Psoas muscle (tissue), 8 donors: ENCODE results near the gene HGD. TPM values are rescaled to one million over a fixed set of nuclear protein-coding genes. Genes with fewer than 3 reads are reported as not detected.
"Not testable (repeated sequence)": the region's sequence is repeated elsewhere in the genome, so short reads cannot be mapped to it uniquely, and the experiment has no call there.

Experiments used
- ATAC-seq, 4 donors: fragments of 200-7000 bp; cut with Tn5 transposase; one replicate each; pipeline ENCODE4 v1.9.1; 2020; ENCODE audit warnings: moderate library complexity in 3 of 4, mild to moderate bottlenecking in 2 of 4
- DNase-seq, 2 donors: peaks; one replicate each; pipeline ENCODE4 v3.0.0-alpha.2; 2020
- H3K27ac ChIP-seq: fragments of 200-600 bp; one replicate; pipeline ENCODE4 v1.8.0; 2022
- H3K27me3 ChIP-seq, 3 donors: fragments of 200-600 bp in 1 of 3; one replicate each; pipeline versions ENCODE4 v1.6.1 to v1.8.0; 2013 to 2022; ENCODE audit warnings: low read length in 2 of 3, mild to moderate bottlenecking in 2 of 3, moderate library complexity in 1 of 3; ENCODE audit not compliant: insufficient read depth in 3 of 3
- H3K36me3 ChIP-seq, 2 donors: fragments of 200-600 bp in 1 of 2; one replicate each; pipeline versions ENCODE4 v1.6.1 to v1.8.0; 2013 to 2022; ENCODE audit warnings: low read depth in 1 of 2, mild to moderate bottlenecking in 1 of 2, moderate library complexity in 1 of 2; ENCODE audit not compliant: insufficient read depth in 1 of 2
- H3K4me1 ChIP-seq: fragments of 200-600 bp; one replicate; pipeline ENCODE4 v1.8.0; 2022
- H3K4me3 ChIP-seq: fragments of 200-600 bp; one replicate; pipeline ENCODE4 v1.8.0; 2022; ENCODE audit warnings: mild to moderate bottlenecking
- H3K9me3 ChIP-seq: fragments of 200-600 bp; one replicate; pipeline ENCODE4 v1.8.0; 2022
- WGBS, 3 donors: extraction: QIAGEN DNeasy Blood & Tissue Kit; methylation state at CpG; one replicate each; pipeline versions ENCODE4 v1.1.6 to v1.1.7; 2013; 5-methylcytosine and 5-hydroxymethylcytosine counted together
- intact Hi-C, 2 donors: fragments of 100-400 bp; cut with DNase I; formaldehyde crosslinking; loops; one replicate each; pipeline versions ENCODE4 v1.11.0 to v1.14.2; 2022
- polyA plus RNA-seq, 3 donors: library from polyadenylated mRNA; stranded (reverse); fragments of 200-250 nt; gene quantifications; one replicate each; pipeline ENCODE4 v1.2.3, GENCODE V29; 2013
- total RNA-seq, 4 donors: library from RNA; stranded (reverse); fragmentation: NEBNext Ultra II Directional in 2 of 4; extraction: Animal tissue kit (Norgen Biotek cat#: 25700) in 2 of 4; gene quantifications; one replicate each; pipeline versions ENCODE4 v1.2.1 to v1.2.4, GENCODE V29; 2021 to 2023
- TF ChIP-seq, protein P1 (sequence below): fragments of 200-600 bp; IDR thresholded peaks from one replicate; pipeline ENCODE4 v1.8.0; 2022; ENCODE audit warnings: antibody characterized with exemption
- donor health status: healthy with polysubstance abuse.
- donor health status: DM: no; HTN: no; CAD: no; lungs with moderate emphysema.
- donor health status: Bipolar disorder and iron deficiency.
- donor health status: healthy.
- donor health status: DM: yes; HTN: yes; CAD: no.
- donor health status: DM: no; HTN: no; CAD: no.
- donor health status: DM: no; HTN: no; CAD: no.
- donor health status: DM: yes; HTN: yes; CAD: no.

The HGD gene
- total and polyA plus RNA-seq, 7 donors = 0.09 to 0.46 (median 0.40) TPM; not detected in 2

DNA sequence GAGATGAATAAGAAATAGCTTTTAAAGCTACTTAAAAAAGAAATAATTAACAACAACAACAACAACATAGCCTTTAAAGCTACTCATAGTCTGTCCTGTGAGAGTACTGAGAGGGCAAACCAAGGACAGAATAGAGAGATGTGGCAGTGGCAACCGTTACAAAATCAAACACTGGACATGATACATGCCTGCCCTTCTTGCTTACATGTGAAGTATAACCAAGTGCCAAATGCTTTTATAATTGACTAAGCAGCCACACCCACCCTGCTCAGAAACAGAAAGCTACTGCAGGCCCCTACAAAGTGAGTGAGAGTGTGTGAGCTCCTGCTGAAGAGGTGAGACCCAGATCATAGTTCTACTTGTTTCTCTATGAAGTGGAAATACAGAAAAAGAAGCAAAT, 47.5 kb downstream of the HGD start:
- no peaks in the 10 kb centered on the region for H3K36me3 ChIP-seq
- no peaks in the 10 kb centered on the region for H3K4me1 ChIP-seq
- intact Hi-C loops = no loop called here
- H3K9me3 ChIP-seq = no peaks in the 10 kb centered on the region
- WGBS, 3 donors = 0 to 24% (median 19%) methylated on average over 1 of the region's 1 CpG
- no peaks in the 10 kb centered on the region for H3K27me3 ChIP-seq
- no peak overlapping the region for H3K27ac ChIP-seq
- DNase-seq = no peak
- no peak overlapping the region for H3K4me3 ChIP-seq
- no peak for ATAC-seq
- TF ChIP-seq, protein P1, sequence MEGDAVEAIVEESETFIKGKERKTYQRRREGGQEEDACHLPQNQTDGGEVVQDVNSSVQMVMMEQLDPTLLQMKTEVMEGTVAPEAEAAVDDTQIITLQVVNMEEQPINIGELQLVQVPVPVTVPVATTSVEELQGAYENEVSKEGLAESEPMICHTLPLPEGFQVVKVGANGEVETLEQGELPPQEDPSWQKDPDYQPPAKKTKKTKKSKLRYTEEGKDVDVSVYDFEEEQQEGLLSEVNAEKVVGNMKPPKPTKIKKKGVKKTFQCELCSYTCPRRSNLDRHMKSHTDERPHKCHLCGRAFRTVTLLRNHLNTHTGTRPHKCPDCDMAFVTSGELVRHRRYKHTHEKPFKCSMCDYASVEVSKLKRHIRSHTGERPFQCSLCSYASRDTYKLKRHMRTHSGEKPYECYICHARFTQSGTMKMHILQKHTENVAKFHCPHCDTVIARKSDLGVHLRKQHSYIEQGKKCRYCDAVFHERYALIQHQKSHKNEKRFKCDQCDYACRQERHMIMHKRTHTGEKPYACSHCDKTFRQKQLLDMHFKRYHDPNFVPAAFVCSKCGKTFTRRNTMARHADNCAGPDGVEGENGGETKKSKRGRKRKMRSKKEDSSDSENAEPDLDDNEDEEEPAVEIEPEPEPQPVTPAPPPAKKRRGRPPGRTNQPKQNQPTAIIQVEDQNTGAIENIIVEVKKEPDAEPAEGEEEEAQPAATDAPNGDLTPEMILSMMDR = no peak

DNA sequence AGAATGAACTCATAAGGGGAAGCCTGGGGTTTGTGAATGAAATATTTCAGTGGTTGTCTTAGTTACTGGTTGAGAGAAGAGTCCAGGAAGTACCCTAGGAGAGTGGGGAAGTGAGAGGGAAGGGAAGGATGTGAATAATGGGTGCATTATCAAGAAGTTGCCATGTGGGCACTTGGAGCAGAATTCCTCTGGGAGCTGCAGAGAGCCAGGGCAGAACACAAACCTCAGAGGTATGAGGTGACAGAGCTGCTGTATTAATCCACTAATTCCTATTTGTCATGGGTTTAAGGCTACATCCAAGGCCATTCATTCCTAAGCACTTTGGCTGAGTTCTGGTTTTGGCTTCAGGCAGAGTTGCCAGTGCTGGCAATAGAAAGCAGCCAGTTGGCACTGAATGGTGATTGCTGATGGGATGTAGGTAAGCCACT, 56.9 kb downstream of the HGD start:
- TF ChIP-seq, protein P1 = no peak
- intact Hi-C loops = no loop called here

DNA sequence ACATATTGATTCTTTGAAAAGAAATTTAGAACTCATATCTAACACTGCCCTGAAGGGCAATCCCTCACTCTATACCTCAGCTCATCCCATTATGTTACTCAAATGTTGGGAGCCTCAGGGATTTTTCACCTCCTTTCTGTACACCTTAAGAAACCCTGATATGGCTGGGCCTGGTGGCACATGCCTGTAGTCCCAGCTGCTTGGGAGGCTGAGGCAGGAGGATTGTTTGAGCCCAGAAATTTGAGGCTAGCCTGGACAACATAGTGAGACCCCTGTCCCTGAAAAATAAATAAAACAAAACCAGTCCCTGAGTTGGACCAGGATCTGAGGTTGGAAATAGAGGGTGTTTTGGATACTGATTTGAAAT, 58.3 kb downstream of the HGD start:
- TF ChIP-seq, protein P1 = no peak
- no peak overlapping the region for H3K4me3 ChIP-seq
- no peaks in the 10 kb centered on the region for H3K36me3 ChIP-seq
- no peaks in the 10 kb centered on the region for H3K9me3 ChIP-seq
- ATAC-seq = no peak
- H3K27me3 ChIP-seq = no peaks in the 10 kb centered on the region
- no peak overlapping the region for H3K27ac ChIP-seq
- no peaks in the 10 kb centered on the region for H3K4me1 ChIP-seq
- no peak for DNase-seq
- intact Hi-C loops = no loop called here

More for the DNA sequence above, 56.9 kb downstream of the HGD start:
- H3K9me3 ChIP-seq = no peaks in the 10 kb centered on the region
- no peak overlapping the region for H3K4me3 ChIP-seq
- no peaks in the 10 kb centered on the region for H3K4me1 ChIP-seq
- DNase-seq = no peak
- H3K36me3 ChIP-seq = no peaks in the 10 kb centered on the region
- ATAC-seq = no peak
- H3K27ac ChIP-seq = no peak overlapping the region
- no peaks in the 10 kb centered on the region for H3K27me3 ChIP-seq

DNA sequence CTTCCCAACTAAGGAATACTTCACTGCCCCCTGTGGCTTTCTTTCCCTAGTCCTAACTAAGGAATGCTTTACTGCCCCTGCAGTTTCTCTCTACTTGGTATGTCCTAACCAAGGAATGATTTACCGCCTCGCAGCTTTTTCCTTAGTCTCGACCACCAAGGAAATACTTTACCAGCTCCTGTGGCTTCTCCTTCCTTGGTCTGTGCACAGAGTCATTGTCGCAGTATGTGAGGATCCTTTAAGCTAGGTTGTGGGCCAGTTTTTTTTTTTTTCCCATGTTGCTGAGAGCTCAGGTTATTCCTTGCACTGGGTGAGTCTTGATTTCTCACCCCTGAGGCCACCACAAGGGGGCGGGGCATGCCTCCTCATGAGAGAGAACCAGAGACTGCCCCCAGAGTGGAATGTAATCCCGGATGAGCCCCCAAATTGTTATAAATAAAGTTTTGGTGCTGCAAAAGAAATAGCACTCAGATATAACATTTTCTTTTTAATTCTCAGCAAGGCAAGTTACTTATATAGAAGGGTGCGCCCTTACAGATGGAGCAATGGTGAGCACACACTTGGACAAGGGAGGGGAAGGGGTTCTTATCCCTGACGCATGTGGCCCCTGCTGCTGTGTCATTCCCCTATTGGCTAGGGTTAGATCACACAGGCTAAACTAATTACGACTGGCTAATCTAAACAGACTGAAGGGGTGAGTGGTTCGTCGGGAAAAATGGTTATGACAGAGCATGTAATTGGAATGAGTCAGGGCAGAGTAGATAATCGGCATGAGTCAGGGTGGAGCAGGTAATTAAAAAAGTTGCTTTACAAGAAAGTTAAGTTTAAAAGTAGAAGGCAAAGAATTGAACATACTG, 58.9 kb downstream of the HGD start:
- ATAC-seq (no peak), DNase-seq (no peak)
- H3K4me1 ChIP-seq = no peaks in the 10 kb centered on the region
- no peaks in the 10 kb centered on the region for H3K9me3 ChIP-seq
- H3K27ac ChIP-seq = no peak overlapping the region
- H3K36me3 ChIP-seq = no peaks in the 10 kb centered on the region
- intact Hi-C loops = no loop called here
- no peaks in the 10 kb centered on the region for H3K27me3 ChIP-seq
- WGBS, 3 donors = 85 to 87% (median 86%) methylated on average over 12 of the region's 12 CpGs
- TF ChIP-seq, protein P1 = no peak
- H3K4me3 ChIP-seq = no peak overlapping the region

DNA sequence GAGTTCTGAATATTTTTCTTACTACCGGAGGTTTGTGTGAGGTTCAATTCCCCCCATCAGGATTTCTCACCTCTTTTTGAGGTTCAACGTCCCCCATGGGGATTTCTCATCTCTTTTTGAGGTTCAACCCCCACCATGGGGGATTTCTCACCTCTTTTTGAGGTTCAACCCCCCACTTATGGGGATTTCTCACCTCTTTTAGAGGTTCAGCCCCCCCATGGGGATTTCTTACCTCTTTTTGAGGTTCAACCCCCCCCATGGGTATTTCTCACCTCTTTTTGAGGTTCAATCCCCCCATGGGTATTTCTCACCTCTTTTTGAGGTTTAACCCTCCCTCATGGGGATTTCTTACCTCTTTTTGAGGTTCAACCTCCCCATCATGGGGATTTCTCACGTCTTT, 59.6 kb downstream of the HGD start:
- no peaks in the 10 kb centered on the region for H3K36me3 ChIP-seq
- no peaks in the 10 kb centered on the region for H3K4me1 ChIP-seq
- WGBS, 3 donors = 72 to 85% (median 82%) methylated on average over 3 of the region's 3 CpGs
- no peak overlapping the region for H3K4me3 ChIP-seq
- no peak overlapping the region for H3K27ac ChIP-seq
- no peaks in the 10 kb centered on the region for H3K9me3 ChIP-seq
- no peaks in the 10 kb centered on the region for H3K27me3 ChIP-seq
- intact Hi-C loops = no loop called here
- ATAC-seq (no peak), DNase-seq (no peak)
- TF ChIP-seq, protein P1 = no peak

DNA sequence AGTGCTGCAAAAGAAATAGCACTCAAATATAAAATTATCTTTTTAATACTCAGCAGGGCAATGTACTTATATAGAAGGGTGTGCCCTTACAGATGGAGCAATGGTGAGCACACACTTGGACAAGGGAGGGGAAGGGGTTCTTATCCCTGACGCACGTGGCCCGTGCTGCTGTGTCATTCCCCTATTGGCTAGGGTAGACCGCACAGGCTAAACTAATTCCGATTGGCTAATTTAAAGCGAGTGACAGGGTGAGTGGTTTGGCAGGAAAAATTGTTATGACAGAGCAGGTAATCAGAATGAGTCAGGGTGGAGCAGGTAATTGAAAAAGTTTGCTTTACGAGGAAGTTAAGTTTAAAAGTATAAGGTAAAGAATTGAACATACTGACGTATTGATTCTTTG, 65.3 kb downstream of the HGD start:
- intact Hi-C loops, H3K4me1 ChIP-seq, H3K9me3 ChIP-seq, H3K4me3 ChIP-seq, ATAC-seq, H3K36me3 ChIP-seq, H3K27me3 ChIP-seq, DNase-seq, H3K27ac ChIP-seq: not testable (repeated sequence)
- WGBS, 3 donors = 81 to 89% (median 87%) methylated on average over 8 of the region's 8 CpGs
